DND-41 (cell line): ENCODE measurements around the gene SAMD8.

Source experiments
- ATAC-seq: fragments of 200-7000 bp; cut with Tn5 transposase; 3 replicates; pipeline ENCODE4 v1.9.1; 2021; ENCODE audit warnings: low read depth; ENCODE audit not compliant: insufficient read depth
- DNase-seq: peaks from one replicate; pipeline ENCODE4 v3.0.0-alpha.2; 2020
- H2AFZ ChIP-seq: 2 replicates; pipeline ENCODE4 v1.6.0; 2012; ENCODE audit warnings: low read depth, low read length
- H3K27ac ChIP-seq: 2 replicates; pipeline ENCODE4 v1.5.1; 2012; ENCODE audit warnings: low read length, inconsistent platforms
- H3K27me3 ChIP-seq: fragments of 200-600 bp; sonication (generic); 2 replicates; pipeline ENCODE4 v1.6.0; 2012; ENCODE audit warnings: low read length, mild to moderate bottlenecking, inconsistent platforms; ENCODE audit not compliant: insufficient read depth, poor library complexity
- H3K36me3 ChIP-seq: 2 replicates; pipeline ENCODE4 v1.5.1; 2012; ENCODE audit warnings: low read length, inconsistent platforms; ENCODE audit not compliant: insufficient read depth
- H3K4me1 ChIP-seq: 2 replicates; pipeline ENCODE4 v1.5.1; 2012; ENCODE audit warnings: mild to moderate bottlenecking, low read length; ENCODE audit not compliant: insufficient read depth
- H3K4me2 ChIP-seq: 2 replicates; pipeline ENCODE4 v1.6.0; 2012; ENCODE audit warnings: mild to moderate bottlenecking, moderate library complexity, low read length, inconsistent platforms; ENCODE audit not compliant: insufficient read depth
- H3K4me3 ChIP-seq, 2 experiments: fragments of 200-600 bp in 1 of 2; shearing (Covaris generic) in 1 of 2; 2 replicates each; pipeline ENCODE4 v1.5.1; 2012 to 2016; ENCODE audit warnings: inconsistent platforms in 2 of 2, low read length in 2 of 2, mild to moderate bottlenecking in 2 of 2, low read depth in 1 of 2, moderate library complexity in 1 of 2
- H3K79me2 ChIP-seq: 2 replicates; pipeline ENCODE4 v1.6.0; 2012; ENCODE audit warnings: low read length, inconsistent platforms; ENCODE audit not compliant: insufficient read depth
- H3K9ac ChIP-seq: 2 replicates; pipeline ENCODE4 v1.6.0; 2012; ENCODE audit warnings: low read depth, mild to moderate bottlenecking, inconsistent platforms, low read length, moderate library complexity
- H3K9me3 ChIP-seq: 2 replicates; pipeline ENCODE4 v1.5.1; 2012; ENCODE audit warnings: low read length, moderate library complexity, mild to moderate bottlenecking, inconsistent platforms; ENCODE audit not compliant: insufficient read depth, severe bottlenecking
- H4K20me1 ChIP-seq: 2 replicates; pipeline ENCODE4 v1.6.0; 2012; ENCODE audit warnings: low read length; ENCODE audit not compliant: insufficient read depth
- CTCF ChIP-seq: IDR thresholded peaks from 2 replicates; pipeline ENCODE4 v1.5.1; 2012; ENCODE audit warnings: borderline replicate concordance, low read length, moderate library complexity, mild to moderate bottlenecking; ENCODE audit not compliant: poor library complexity, severe bottlenecking; ENCODE audit errors: extremely low read depth
- EZH2 ChIP-seq: IDR thresholded peaks from 3 replicates; pipeline ENCODE4 v1.6.1; 2012; ENCODE audit warnings: borderline replicate concordance, low read depth, mild to moderate bottlenecking, moderate library complexity, low read length, inconsistent platforms; ENCODE audit not compliant: severe bottlenecking

The SAMD8 gene

GRCh38 chr10:75150656-75151055 is 39.2 kb downstream of the SAMD8 start:
- Histone ChIP-seq H3K4me3 (no peak overlapping the region), H3K9ac (no peak overlapping the region), H3K9me3 (no peaks in the 10 kb centered on the region), H3K4me1 (no peaks in the 10 kb centered on the region), H3K36me3 (peaks cover 26% of the 10 kb centered on the region), H2AFZ (no peak overlapping the region), H4K20me1 (peaks cover 12% of the 10 kb centered on the region; the same call in 1 of the 2 replicates), H3K79me2 (peaks cover 42% of the 10 kb centered on the region), H3K4me2 (no peak overlapping the region), H3K27me3 (no peaks in the 10 kb centered on the region), H3K27ac (no peak overlapping the region)
- no peak for DNase-seq
- no peak for TF ChIP-seq CTCF
- no peak for TF ChIP-seq EZH2
- ATAC-seq, result no peak

GRCh38 chr10:75159519-75159918 is 48.1 kb downstream of the SAMD8 start:
- no peak overlapping the region for H3K9ac ChIP-seq
- H3K27ac ChIP-seq, result no peak overlapping the region
- H4K20me1 ChIP-seq, result peaks cover 12% of the 10 kb centered on the region; the same call in 1 of the 2 replicates
- no peak overlapping the region for H2AFZ ChIP-seq
- ATAC-seq (no peak), DNase-seq (no peak)
- H3K4me2 ChIP-seq, result no peak overlapping the region
- no peaks in the 10 kb centered on the region for H3K9me3 ChIP-seq
- H3K36me3 ChIP-seq, result peaks cover 14% of the 10 kb centered on the region; the same call in 1 of the 2 replicates
- no peak overlapping the region for H3K4me3 ChIP-seq
- no peaks in the 10 kb centered on the region for H3K27me3 ChIP-seq
- peaks cover 30% of the 10 kb centered on the region for H3K79me2 ChIP-seq
- TF ChIP-seq EZH2 (no peak), CTCF (no peak)
- peaks cover 6% of the 10 kb centered on the region; the same call in 1 of the 2 replicates for H3K4me1 ChIP-seq

- Histone ChIP-seq H3K79me2 (peaks cover 7% of the 10 kb centered on the region), H3K27ac (peak overlapping the region; percentile 51)
Observed at GRCh38 chr10:75165684-75166622, 54.5 kb downstream of the SAMD8 start.

More at GRCh38 chr10:75165684-75166622, 54.5 kb downstream of the SAMD8 start:
- Histone ChIP-seq H3K36me3 (peaks cover 22% of the 10 kb centered on the region), H3K4me1 (peaks cover 34% of the 10 kb centered on the region), H2AFZ (no peak overlapping the region), H3K9me3 (no peaks in the 10 kb centered on the region), H3K27me3 (no peaks in the 10 kb centered on the region), H3K9ac (no peak overlapping the region), H3K4me3 (no peak overlapping the region), H4K20me1 (peaks cover 13% of the 10 kb centered on the region; the same call in 1 of the 2 replicates), H3K4me2 (peak overlapping the region; percentile 5; the same call in 1 of the 2 replicates)
- DNase-seq, result peak; percentile 26
- no peak for TF ChIP-seq EZH2
- no peak for TF ChIP-seq CTCF
- ATAC-seq, result peak; percentile 93
